ENCODE data around the gene SESN1. TPM values are rescaled to one million over a fixed set of nuclear protein-coding genes. Genes with fewer than 3 reads are reported as not detected.

The SESN1 gene
- total RNA-seq, 1 donor from 2014 or later, result 23.6 TPM

GRCh38 chr6:109081516-109082187 lies 13.0 kb downstream of the SESN1 start:
- peaks cover 6% of the 10 kb centered on the region for H3K4me1 Mint-ChIP-seq (ENCODE audit: unreplicated experiment)
- TF ChIP-seq CTCF (IDR thresholded peaks at IDR 0.05; ENCODE audit: unreplicated experiment), result no peak
- no peaks in the 10 kb centered on the region for H3K27me3 Mint-ChIP-seq (ENCODE audit: unreplicated experiment)
- H3K27ac Mint-ChIP-seq (ENCODE audit: unreplicated experiment), result no peak overlapping the region
- no peaks in the 10 kb centered on the region for H3K9me3 Mint-ChIP-seq (ENCODE audit: unreplicated experiment)
- H3K36me3 Mint-ChIP-seq (ENCODE audit: low read depth, unreplicated experiment), result no peaks in the 10 kb centered on the region
- no peak overlapping the region for H3K4me3 Mint-ChIP-seq (ENCODE audit: unreplicated experiment)
- DNase-seq (ENCODE audit: low spot score), result no peak

DNA sequence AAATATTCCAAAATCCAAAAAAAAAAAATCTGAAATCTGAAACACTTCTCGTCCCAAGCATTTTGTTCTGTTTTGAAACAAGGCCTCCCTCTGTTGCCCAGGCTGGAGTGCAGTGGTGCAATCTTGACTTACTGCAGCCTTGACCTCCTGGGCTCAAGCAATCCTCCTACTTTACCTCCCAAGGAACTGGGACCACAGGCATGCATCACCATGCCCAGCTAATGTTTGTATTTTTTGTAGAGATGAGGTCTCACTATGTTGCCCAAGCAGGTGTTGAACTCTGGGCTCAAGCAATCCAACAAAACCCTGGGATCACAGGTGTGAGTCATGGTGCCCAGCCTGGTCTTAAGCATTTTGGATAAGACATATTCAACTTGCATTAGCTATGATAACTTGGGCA lies 13.6 kb downstream of the SESN1 start:
- Mint-ChIP-seq H3K4me1 (ENCODE audit: unreplicated experiment) (peaks cover 10% of the 10 kb centered on the region), H3K4me3 (ENCODE audit: unreplicated experiment) (no peak overlapping the region), H3K36me3 (ENCODE audit: low read depth, unreplicated experiment) (no peaks in the 10 kb centered on the region), H3K9me3 (ENCODE audit: unreplicated experiment) (no peaks in the 10 kb centered on the region), H3K27ac (ENCODE audit: unreplicated experiment) (no peak overlapping the region), H3K27me3 (ENCODE audit: unreplicated experiment) (no peaks in the 10 kb centered on the region)
- DNase-seq (ENCODE audit: low spot score), result no peak
- TF ChIP-seq CTCF (IDR thresholded peaks at IDR 0.05; ENCODE audit: unreplicated experiment), result no peak

- H3K36me3 Mint-ChIP-seq (ENCODE audit: low read depth, unreplicated experiment), result no peaks in the 10 kb centered on the region
- H3K9me3 Mint-ChIP-seq (ENCODE audit: unreplicated experiment), result no peaks in the 10 kb centered on the region
- H3K27ac Mint-ChIP-seq (ENCODE audit: unreplicated experiment), result no peak overlapping the region
- TF ChIP-seq CTCF (IDR thresholded peaks at IDR 0.05; ENCODE audit: unreplicated experiment), result no peak
- H3K27me3 Mint-ChIP-seq (ENCODE audit: unreplicated experiment), result no peaks in the 10 kb centered on the region
- no peak for DNase-seq (ENCODE audit: low spot score)
- H3K4me1 Mint-ChIP-seq (ENCODE audit: unreplicated experiment), result peaks cover 10% of the 10 kb centered on the region
- H3K4me3 Mint-ChIP-seq (ENCODE audit: unreplicated experiment), result no peak overlapping the region
Observed at GRCh38 chr6:109079981-109080380, 14.7 kb downstream of the SESN1 start.

GRCh38 chr6:109076377-109076776 lies 18.3 kb downstream of the SESN1 start:
- H3K36me3 Mint-ChIP-seq (ENCODE audit: low read depth, unreplicated experiment), result no peaks in the 10 kb centered on the region
- no peak for DNase-seq (ENCODE audit: low spot score)
- H3K9me3 Mint-ChIP-seq (ENCODE audit: unreplicated experiment), result no peaks in the 10 kb centered on the region
- TF ChIP-seq CTCF (IDR thresholded peaks at IDR 0.05; ENCODE audit: unreplicated experiment), result no peak
- peaks cover 13% of the 10 kb centered on the region for H3K4me1 Mint-ChIP-seq (ENCODE audit: unreplicated experiment)
- no peak overlapping the region for H3K27ac Mint-ChIP-seq (ENCODE audit: unreplicated experiment)
- no peak overlapping the region for H3K4me3 Mint-ChIP-seq (ENCODE audit: unreplicated experiment)
- no peaks in the 10 kb centered on the region for H3K27me3 Mint-ChIP-seq (ENCODE audit: unreplicated experiment)

DNA sequence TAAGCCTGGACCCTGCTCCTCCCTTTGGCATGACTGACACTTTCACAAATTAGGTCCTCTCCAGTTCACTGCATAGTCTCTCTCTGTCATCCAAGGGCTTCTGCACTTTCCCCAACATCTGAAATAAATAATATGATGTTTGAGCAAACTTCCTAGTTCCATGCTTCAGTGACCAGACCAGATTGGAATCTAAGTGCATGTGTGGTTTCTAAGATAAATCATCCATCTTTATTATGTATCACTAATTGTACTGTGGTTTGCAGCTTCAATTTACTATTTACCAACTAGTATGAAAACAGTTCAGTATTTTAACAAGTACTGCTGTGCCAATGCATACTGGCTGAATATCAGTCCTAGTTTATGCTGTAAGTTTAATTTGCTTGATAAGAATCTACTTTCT lies 18.7 kb downstream of the SESN1 start:
- no peak for DNase-seq (ENCODE audit: low spot score)
- H3K27me3 Mint-ChIP-seq (ENCODE audit: unreplicated experiment), result no peaks in the 10 kb centered on the region
- no peak overlapping the region for H3K27ac Mint-ChIP-seq (ENCODE audit: unreplicated experiment)
- H3K36me3 Mint-ChIP-seq (ENCODE audit: low read depth, unreplicated experiment), result no peaks in the 10 kb centered on the region
- no peak overlapping the region for H3K4me3 Mint-ChIP-seq (ENCODE audit: unreplicated experiment)
- no peaks in the 10 kb centered on the region for H3K9me3 Mint-ChIP-seq (ENCODE audit: unreplicated experiment)
- H3K4me1 Mint-ChIP-seq (ENCODE audit: unreplicated experiment), result peaks cover 13% of the 10 kb centered on the region
- no peak for TF ChIP-seq CTCF (IDR thresholded peaks at IDR 0.05; ENCODE audit: unreplicated experiment)

Measured in endothelial cell (in vitro differentiated cells).